ENCODE measurements around the gene C1QTNF4.

The C1QTNF4 gene

DNA sequence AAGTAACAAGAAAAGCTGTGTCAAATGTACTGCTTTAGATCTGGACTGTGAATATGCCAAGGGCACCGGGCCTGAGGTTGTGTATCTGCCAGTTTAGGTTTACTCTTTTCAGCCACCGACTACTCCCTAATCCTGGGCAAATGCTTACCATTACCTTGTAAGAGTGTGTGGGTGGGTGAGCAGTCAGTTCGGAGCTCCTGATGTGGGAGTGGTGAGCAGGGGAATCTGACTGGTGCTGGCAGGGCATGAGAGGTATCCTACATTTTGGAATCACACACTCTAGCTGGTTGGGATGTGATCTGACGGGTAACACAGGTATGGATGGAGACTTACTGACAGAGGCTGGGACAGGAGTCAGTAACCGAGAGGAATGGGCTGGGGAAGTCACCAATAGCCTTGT is 10.4 kb downstream of the C1QTNF4 start:
- peaks cover 6 to 42% (median 35%) of the 10 kb centered on the region in 4 experiments for H3K4me1 ChIP-seq (ENCODE audit: control extremely low read depth in 1 of 4, control insufficient read depth in 4 of 4, insufficient read depth in 4 of 4, low read length in 3 of 4)
- H3K4me3 ChIP-seq (ENCODE audit: control insufficient read depth in 1 of 7, extremely low read depth in 1 of 7, insufficient read depth in 4 of 7, low read depth in 2 of 7, low read length in 6 of 7), result no peak overlapping the region
- no peak overlapping the region for H3K27ac ChIP-seq (ENCODE audit: insufficient read depth in 1 of 2, low read depth in 1 of 2, low read length in 2 of 2, poor library complexity in 1 of 2, severe bottlenecking in 2 of 2)
- POLR2A ChIA-PET, result no interaction called here
- H3K9me3 ChIP-seq (ENCODE audit: control extremely low read depth in 1 of 5, control insufficient read depth in 4 of 5, insufficient read depth in 2 of 5, low read depth in 1 of 5, low read length in 4 of 5), result no peaks in the 10 kb centered on the region
- WGBS (ENCODE audit: insufficient coverage), result 89% methylated on average over 4 of the region's 5 CpGs
- H3K36me3 ChIP-seq (ENCODE audit: control insufficient read depth in 4 of 4, insufficient read depth in 4 of 4, low read length in 3 of 4), result peaks cover 3 to 75% (median 38%) of the 10 kb centered on the region in 4 experiments
- H3K27me3 ChIP-seq (replicated peaks in 2 of 5; ENCODE audit: control insufficient read depth in 4 of 5, insufficient read depth in 5 of 5, low read length in 4 of 5), result no peaks in the 10 kb centered on the region
- CTCF ChIA-PET, result interaction anchor here (1.2 kb wide), 1 partner anchor 33 kb away, joined by 3 read pairs; no protein-coding TSS in a partner anchor
- DNase-seq, result no peak

DNA sequence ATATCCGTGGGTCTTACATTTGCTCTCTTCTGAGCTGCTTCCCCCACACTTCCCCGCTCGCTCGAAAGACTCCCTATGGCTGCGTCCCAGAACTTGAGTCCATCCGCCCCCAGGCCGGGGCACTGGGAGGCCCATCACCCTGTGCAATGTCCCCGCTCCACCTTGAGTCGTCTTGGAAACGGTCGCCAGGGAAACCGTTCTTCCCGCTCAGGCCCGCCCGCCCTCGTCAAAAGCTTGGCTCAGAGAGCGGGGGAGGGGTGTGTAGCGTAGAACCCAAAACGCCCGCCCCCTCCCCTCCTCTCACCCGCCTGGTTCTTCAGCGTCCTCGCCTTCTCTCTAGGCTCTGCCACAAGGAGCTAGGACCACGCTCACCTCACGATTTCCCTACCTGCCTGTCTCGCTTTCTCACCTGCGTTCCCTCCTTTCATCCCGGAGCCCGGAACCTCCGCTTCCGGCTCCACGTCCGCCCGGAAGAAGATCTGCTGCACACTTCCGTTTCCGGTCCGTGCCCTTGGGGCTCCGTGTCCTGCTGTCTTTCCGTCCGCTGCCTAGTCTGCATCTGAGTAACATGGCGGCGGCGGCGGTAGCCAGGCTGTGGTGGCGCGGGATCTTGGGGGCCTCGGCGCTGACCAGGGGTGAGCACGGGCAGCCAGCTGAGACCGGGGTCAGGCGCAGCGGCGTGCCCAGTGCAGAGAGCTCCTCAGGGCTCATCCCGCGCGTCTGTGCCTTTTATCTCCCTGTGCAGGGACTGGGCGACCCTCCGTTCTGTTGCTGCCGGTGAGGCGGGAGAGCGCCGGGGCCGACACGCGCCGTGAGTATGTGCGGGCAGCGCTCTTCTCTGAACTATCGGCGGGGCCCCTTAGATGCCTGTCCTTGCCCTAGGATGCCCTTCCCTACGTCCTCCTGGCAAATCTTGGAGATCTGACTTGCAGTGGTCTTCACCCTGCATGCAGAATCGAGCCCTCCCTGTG is 15.4 kb downstream of the C1QTNF4 start, which contains the start of the genes KBTBD4 and NDUFS3:
TSS of gene KBTBD4 (minus strand) at position 447 of the 971 bp plus-strand sequence. CDS start at position 428, 19 bp downstream.
TSS of gene NDUFS3 (plus strand) at position 551 of the 971 bp plus-strand sequence. CDS start at position 569, 18 bp downstream.
- no peaks in the 10 kb centered on the region for H3K9me3 ChIP-seq (ENCODE audit: control extremely low read depth in 1 of 5, control insufficient read depth in 4 of 5, insufficient read depth in 2 of 5, low read depth in 1 of 5, low read length in 4 of 5)
- H3K4me3 ChIP-seq (ENCODE audit: control insufficient read depth in 1 of 7, extremely low read depth in 1 of 7, insufficient read depth in 4 of 7, low read depth in 2 of 7, low read length in 6 of 7), result peak within 1 kb of the TSS; percentile 85 to 99 (median 96)
- ChIA-PET POLR2A (interaction anchor here (0.6 to 2.0 kb wide), 5 partner anchors 7 to 85 kb away, joined by 3 to 11 read pairs (median 3); partner anchors contain the start of genes FAM180B and PTPMT1), CTCF (interaction anchor here (0.6 to 1.9 kb wide), 6 partner anchors 9 to 1175 kb away, joined by 3 to 12 read pairs (median 6); no protein-coding TSS in a partner anchor)
- H3K27me3 ChIP-seq (replicated peaks in 2 of 5; ENCODE audit: control insufficient read depth in 4 of 5, insufficient read depth in 5 of 5, low read length in 4 of 5), result no peaks in the 10 kb centered on the region
- H3K27ac ChIP-seq (ENCODE audit: insufficient read depth in 1 of 2, low read depth in 1 of 2, low read length in 2 of 2, poor library complexity in 1 of 2, severe bottlenecking in 2 of 2), result peak within 1 kb of the TSS; percentile 72 to 92
- H3K4me1 ChIP-seq (ENCODE audit: control extremely low read depth in 1 of 4, control insufficient read depth in 4 of 4, insufficient read depth in 4 of 4, low read length in 3 of 4), result peaks cover 6 to 28% (median 21%) of the 10 kb centered on the region in 4 experiments
- DNase-seq, result peak; percentile 90 to 95 (median 94)
- WGBS (ENCODE audit: insufficient coverage), result 0% methylated on average over 64 of the region's 72 CpGs
- peaks cover under 1 to 57% (median 39%) of the 10 kb centered on the region in 4 experiments for H3K36me3 ChIP-seq (ENCODE audit: control insufficient read depth in 4 of 4, insufficient read depth in 4 of 4, low read length in 3 of 4)

DNA sequence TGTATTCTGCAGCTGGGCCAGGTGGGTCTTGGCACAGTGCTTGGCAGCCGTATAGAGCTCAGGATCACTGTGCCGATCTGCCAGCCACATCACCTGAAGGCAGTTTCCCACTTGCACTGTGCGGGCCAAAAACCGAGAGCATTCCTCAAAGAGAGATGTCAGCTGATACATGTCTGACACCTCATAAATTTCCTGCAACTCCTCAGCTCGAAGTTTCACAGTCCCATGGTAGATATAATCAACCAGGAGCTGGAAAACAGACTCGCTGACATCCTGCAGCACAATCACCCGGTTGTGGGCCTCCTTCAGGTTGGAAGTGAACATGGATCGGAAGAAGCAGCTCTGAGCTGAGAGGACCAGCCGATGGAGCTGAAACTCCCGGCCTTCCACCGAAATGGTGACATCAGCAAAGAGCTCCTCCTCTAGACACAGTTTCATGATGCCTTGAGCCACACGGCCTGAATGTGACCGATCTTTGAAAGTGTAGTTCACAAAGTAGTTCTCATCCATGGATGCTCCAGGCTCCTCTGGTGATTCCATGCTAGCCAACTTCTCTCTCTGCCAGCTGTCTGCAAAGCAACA is 16.7 kb downstream of the C1QTNF4 start:
- peak overlapping the region in 4 of 7 experiments; percentile 90 to 99 (median 98) for H3K4me3 ChIP-seq (ENCODE audit: control insufficient read depth in 1 of 7, extremely low read depth in 1 of 7, insufficient read depth in 4 of 7, low read depth in 2 of 7, low read length in 6 of 7)
- WGBS (ENCODE audit: insufficient coverage), result 89% methylated on average over 12 of the region's 13 CpGs
- ChIA-PET CTCF (interaction anchor here (0.7 to 1.7 kb wide), 4 partner anchors 10 to 52 kb away, joined by 3 to 10 read pairs (median 3); partner anchors contain the start of gene CELF1), POLR2A (interaction anchor here (0.7 to 2.0 kb wide), 3 partner anchors 12 to 84 kb away, joined by 3 to 11 read pairs (median 3); partner anchors contain the start of gene PTPMT1)
- peak overlapping the region in 1 of 2 experiments; percentile 92 for H3K27ac ChIP-seq (ENCODE audit: insufficient read depth in 1 of 2, low read depth in 1 of 2, low read length in 2 of 2, poor library complexity in 1 of 2, severe bottlenecking in 2 of 2)
- H3K4me1 ChIP-seq (ENCODE audit: control extremely low read depth in 1 of 4, control insufficient read depth in 4 of 4, insufficient read depth in 4 of 4, low read length in 3 of 4), result peaks cover 6 to 28% (median 21%) of the 10 kb centered on the region in 4 experiments
- H3K36me3 ChIP-seq (ENCODE audit: control insufficient read depth in 4 of 4, insufficient read depth in 4 of 4, low read length in 3 of 4), result peaks cover 5 to 57% (median 41%) of the 10 kb centered on the region in 4 experiments
- no peaks in the 10 kb centered on the region for H3K9me3 ChIP-seq (ENCODE audit: control extremely low read depth in 1 of 5, control insufficient read depth in 4 of 5, insufficient read depth in 2 of 5, low read depth in 1 of 5, low read length in 4 of 5)
- no peaks in the 10 kb centered on the region for H3K27me3 ChIP-seq (replicated peaks in 2 of 5; ENCODE audit: control insufficient read depth in 4 of 5, insufficient read depth in 5 of 5, low read length in 4 of 5)
- no peak for DNase-seq

DNA sequence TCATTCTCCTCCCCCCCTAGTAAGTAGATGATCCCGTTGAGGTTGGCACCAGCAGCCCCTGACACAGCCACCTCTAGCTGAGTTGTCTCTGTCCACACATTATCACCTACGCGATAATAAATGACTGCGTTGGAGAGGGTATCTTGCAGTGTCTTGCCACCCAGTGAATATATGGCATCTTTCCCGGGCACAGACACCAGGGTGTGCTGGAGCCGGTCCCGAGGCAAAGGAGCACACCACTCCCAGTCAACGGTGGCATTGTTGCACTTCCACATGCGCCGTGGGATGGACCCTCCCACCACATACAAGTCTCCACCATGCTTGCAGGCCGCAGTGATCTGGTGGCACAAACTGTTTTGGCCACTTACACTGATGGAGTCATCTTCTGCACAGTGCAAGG is 20.9 kb downstream of the C1QTNF4 start:
- CTCF ChIA-PET, result interaction anchor here (0.7 to 1.6 kb wide), 3 partner anchors 19 to 28 kb away, joined by 3 read pairs; no protein-coding TSS in a partner anchor

DNA sequence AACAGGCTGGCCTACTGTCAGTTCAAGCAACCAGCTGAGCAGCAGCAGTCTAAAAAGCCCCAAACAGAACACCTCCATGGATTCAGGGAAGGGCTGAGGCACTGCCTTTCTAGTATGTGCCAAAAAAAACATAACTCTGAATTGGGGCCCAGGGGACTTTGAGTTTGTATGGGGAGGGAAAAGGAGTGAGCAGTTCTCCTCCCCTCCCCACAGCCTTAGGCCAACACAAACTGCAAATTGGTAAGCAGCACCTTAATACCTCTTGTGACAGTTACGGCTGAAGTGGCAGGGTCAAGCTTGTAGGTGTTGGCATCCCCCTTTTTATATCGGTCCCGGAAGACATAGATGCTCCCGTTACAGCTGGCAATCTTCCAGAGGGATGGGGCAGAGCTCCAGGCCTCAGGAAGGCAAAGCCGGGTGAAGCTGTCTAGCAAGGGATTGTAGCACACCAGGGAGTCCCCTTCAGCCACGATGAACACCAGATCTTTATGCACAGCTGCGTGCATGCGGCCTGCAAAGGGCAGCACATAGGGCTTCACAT is 21.4 kb downstream of the C1QTNF4 start:
- POLR2A ChIA-PET, result no interaction called here
- Histone ChIP-seq H3K4me3 (ENCODE audit: control insufficient read depth in 1 of 7, extremely low read depth in 1 of 7, insufficient read depth in 4 of 7, low read depth in 2 of 7, low read length in 6 of 7) (no peak overlapping the region), H3K36me3 (ENCODE audit: control insufficient read depth in 4 of 4, insufficient read depth in 4 of 4, low read length in 3 of 4) (peaks cover 24 to 71% (median 47%) of the 10 kb centered on the region in 4 experiments), H3K27ac (ENCODE audit: insufficient read depth in 1 of 2, low read depth in 1 of 2, low read length in 2 of 2, poor library complexity in 1 of 2, severe bottlenecking in 2 of 2) (peak overlapping the region in 1 of 2 experiments; percentile 15), H3K27me3 (replicated peaks in 2 of 5; ENCODE audit: control insufficient read depth in 4 of 5, insufficient read depth in 5 of 5, low read length in 4 of 5) (no peaks in the 10 kb centered on the region), H3K4me1 (ENCODE audit: control extremely low read depth in 1 of 4, control insufficient read depth in 4 of 4, insufficient read depth in 4 of 4, low read length in 3 of 4) (peaks cover 0 to 6% (median 1%) of the 10 kb centered on the region in 4 experiments), H3K9me3 (ENCODE audit: control extremely low read depth in 1 of 5, control insufficient read depth in 4 of 5, insufficient read depth in 2 of 5, low read depth in 1 of 5, low read length in 4 of 5) (no peaks in the 10 kb centered on the region)
- CTCF ChIA-PET, result interaction anchor here (1.5 to 1.6 kb wide), 2 partner anchors 27 to 63 kb away, joined by 3 read pairs; no protein-coding TSS in a partner anchor
- no peak for DNase-seq
- 93% methylated on average over 8 of the region's 8 CpGs for WGBS (ENCODE audit: insufficient coverage)

More for the DNA sequence above, 20.9 kb downstream of the C1QTNF4 start:
- no peak for DNase-seq
- Histone ChIP-seq H3K4me3 (ENCODE audit: control insufficient read depth in 1 of 7, extremely low read depth in 1 of 7, insufficient read depth in 4 of 7, low read depth in 2 of 7, low read length in 6 of 7) (no peak overlapping the region), H3K36me3 (ENCODE audit: control insufficient read depth in 4 of 4, insufficient read depth in 4 of 4, low read length in 3 of 4) (peaks cover 24 to 69% (median 47%) of the 10 kb centered on the region in 4 experiments), H3K4me1 (ENCODE audit: control extremely low read depth in 1 of 4, control insufficient read depth in 4 of 4, insufficient read depth in 4 of 4, low read length in 3 of 4) (peaks cover 0 to 11% (median 7%) of the 10 kb centered on the region in 4 experiments), H3K9me3 (ENCODE audit: control extremely low read depth in 1 of 5, control insufficient read depth in 4 of 5, insufficient read depth in 2 of 5, low read depth in 1 of 5, low read length in 4 of 5) (no peaks in the 10 kb centered on the region), H3K27ac (ENCODE audit: insufficient read depth in 1 of 2, low read depth in 1 of 2, low read length in 2 of 2, poor library complexity in 1 of 2, severe bottlenecking in 2 of 2) (no peak overlapping the region), H3K27me3 (replicated peaks in 2 of 5; ENCODE audit: control insufficient read depth in 4 of 5, insufficient read depth in 5 of 5, low read length in 4 of 5) (no peaks in the 10 kb centered on the region)
- 97% methylated on average over 11 of the region's 11 CpGs for WGBS (ENCODE audit: insufficient coverage)
- POLR2A ChIA-PET, result no interaction called here

DNA sequence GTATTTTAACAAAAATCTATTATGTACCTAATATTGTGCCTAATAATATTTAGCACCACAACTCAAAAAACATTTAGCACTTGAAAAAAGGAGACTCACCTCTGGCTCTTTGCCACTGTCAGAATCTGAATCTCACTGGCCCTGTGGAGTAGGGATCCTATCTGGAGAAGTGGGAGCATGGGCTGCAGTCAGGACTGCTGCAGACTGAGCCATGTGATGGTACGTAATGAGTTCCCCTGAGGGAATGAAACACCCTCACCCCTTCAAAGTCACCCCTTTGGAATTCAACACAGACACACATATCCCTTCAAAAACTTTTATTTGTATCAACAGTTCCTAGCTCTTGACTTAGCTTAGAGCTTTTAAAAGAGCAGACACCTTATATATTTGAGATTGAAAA is 22.3 kb downstream of the C1QTNF4 start:
- ChIA-PET CTCF (interaction anchor here (1.5 to 1.6 kb wide), 2 partner anchors 26 to 63 kb away, joined by 3 read pairs; no protein-coding TSS in a partner anchor), POLR2A (no interaction called here)
- no peak for DNase-seq
- H3K27ac ChIP-seq (ENCODE audit: insufficient read depth in 1 of 2, low read depth in 1 of 2, low read length in 2 of 2, poor library complexity in 1 of 2, severe bottlenecking in 2 of 2), result no peak overlapping the region
- WGBS (ENCODE audit: insufficient coverage), result 100% methylated on average over 1 of the region's 1 CpG
- peaks cover 0 to 3% (median under 1%) of the 10 kb centered on the region in 4 experiments for H3K4me1 ChIP-seq (ENCODE audit: control extremely low read depth in 1 of 4, control insufficient read depth in 4 of 4, insufficient read depth in 4 of 4, low read length in 3 of 4)
- no peaks in the 10 kb centered on the region for H3K27me3 ChIP-seq (replicated peaks in 2 of 5; ENCODE audit: control insufficient read depth in 4 of 5, insufficient read depth in 5 of 5, low read length in 4 of 5)
- H3K36me3 ChIP-seq (ENCODE audit: control insufficient read depth in 4 of 4, insufficient read depth in 4 of 4, low read length in 3 of 4), result peaks cover 24 to 65% (median 45%) of the 10 kb centered on the region in 4 experiments
- H3K4me3 ChIP-seq (ENCODE audit: control insufficient read depth in 1 of 7, extremely low read depth in 1 of 7, insufficient read depth in 4 of 7, low read depth in 2 of 7, low read length in 6 of 7), result no peak overlapping the region
- H3K9me3 ChIP-seq (ENCODE audit: control extremely low read depth in 1 of 5, control insufficient read depth in 4 of 5, insufficient read depth in 2 of 5, low read depth in 1 of 5, low read length in 4 of 5), result no peaks in the 10 kb centered on the region

All from common myeloid progenitor, CD34-positive (primary cell).